Astrocyte (in vitro differentiated cells and primary cell): ENCODE measurements around the gene AIP. TPM values are rescaled to one million over a fixed set of nuclear protein-coding genes. Genes with fewer than 3 reads are reported as not detected.

Source experiments
- DNase-seq: peaks from one replicate; pipeline ENCODE4 v3.0.0-alpha.2; 2010; ENCODE audit warnings: low read depth
- FAIRE-seq: peaks from 2 replicates; lab custom pipeline; 2011; peaks lifted over from hg19 to GRCh38; lab: Jason Lieb, UNC
- H2AFZ ChIP-seq: 2 replicates; pipeline ENCODE4 v1.6.0; 2012; ENCODE audit warnings: low read depth, low read length, inconsistent platforms
- H3K27ac ChIP-seq: 2 replicates; pipeline ENCODE4 v1.5.1; 2011; ENCODE audit warnings: low read depth, low read length, inconsistent platforms
- H3K27me3 ChIP-seq: 2 replicates; pipeline ENCODE4 v1.6.0; 2011; ENCODE audit warnings: low read length, inconsistent platforms; ENCODE audit not compliant: insufficient read depth
- H3K36me3 ChIP-seq: 2 replicates; pipeline ENCODE4 v1.5.1; 2011; ENCODE audit warnings: low read length, inconsistent platforms; ENCODE audit not compliant: insufficient read depth
- H3K4me1 ChIP-seq: 2 replicates; pipeline ENCODE4 v1.5.1; 2011; ENCODE audit warnings: low read length, inconsistent platforms; ENCODE audit not compliant: insufficient read depth
- H3K4me2 ChIP-seq: 2 replicates; pipeline ENCODE4 v1.6.0; 2012; ENCODE audit warnings: low read length, inconsistent platforms
- H3K4me3 ChIP-seq: 2 replicates; pipeline ENCODE4 v1.5.1; 2011; ENCODE audit warnings: low read depth, mild to moderate bottlenecking, low read length, inconsistent platforms; ENCODE audit not compliant: insufficient read depth
- H3K79me2 ChIP-seq: 2 replicates; pipeline ENCODE4 v1.6.0; 2012; ENCODE audit warnings: mild to moderate bottlenecking, low read length, inconsistent platforms; ENCODE audit not compliant: insufficient read depth
- H3K9ac ChIP-seq: 2 replicates; pipeline ENCODE4 v1.6.0; 2012; ENCODE audit warnings: mild to moderate bottlenecking, low read length, inconsistent platforms
- H3K9me3 ChIP-seq: 2 replicates; pipeline ENCODE4 v1.5.1; 2012; ENCODE audit warnings: low read depth, mild to moderate bottlenecking, low read length, inconsistent platforms; ENCODE audit not compliant: insufficient read depth
- H4K20me1 ChIP-seq: 2 replicates; pipeline ENCODE4 v1.6.0; 2012; ENCODE audit warnings: low read length, inconsistent platforms; ENCODE audit not compliant: insufficient read depth
- H3K27ac Mint-ChIP-seq: one replicate; pipeline ENCODE4 v1.8.0; 2021; ENCODE audit warnings: mild to moderate bottlenecking, mixed read lengths; ENCODE audit not compliant: unreplicated experiment
- H3K27me3 Mint-ChIP-seq: one replicate; pipeline ENCODE4 v1.8.0; 2021; ENCODE audit warnings: low read depth, mixed read lengths; ENCODE audit not compliant: unreplicated experiment
- H3K36me3 Mint-ChIP-seq: one replicate; pipeline ENCODE4 v1.8.0; 2021; ENCODE audit warnings: low read depth, mixed read lengths; ENCODE audit not compliant: unreplicated experiment
- H3K4me1 Mint-ChIP-seq: one replicate; pipeline ENCODE4 v1.8.0; 2021; ENCODE audit warnings: low read depth, mixed read lengths; ENCODE audit not compliant: unreplicated experiment
- H3K4me3 Mint-ChIP-seq: one replicate; pipeline ENCODE4 v1.8.0; 2021; ENCODE audit warnings: mild to moderate bottlenecking, moderate library complexity, mixed read lengths; ENCODE audit not compliant: unreplicated experiment
- H3K9me3 Mint-ChIP-seq: one replicate; pipeline ENCODE4 v1.8.0; 2021; ENCODE audit warnings: mild to moderate bottlenecking, mixed read lengths; ENCODE audit not compliant: unreplicated experiment
- EZH2 ChIP-seq: IDR thresholded peaks from 2 replicates; pipeline ENCODE4 v1.6.1; 2012; ENCODE audit warnings: mild to moderate bottlenecking, low read length, inconsistent platforms; ENCODE audit not compliant: insufficient read depth
- total RNA-seq: library from RNA; stranded (reverse); gene quantifications from 2 replicates; pipeline ENCODE4 v1.2.1, GENCODE V29; 2021
- TF ChIP-seq, protein P1 (sequence below): IDR thresholded peaks from 2 replicates; pipeline ENCODE4 v1.5.1; 2011; ENCODE audit warnings: low read depth, mild to moderate bottlenecking, inconsistent platforms, low read length, moderate library complexity; ENCODE audit not compliant: insufficient read depth

The AIP gene
- total RNA-seq, 1 donor from 2014 or later, result 43.6 TPM

- Histone ChIP-seq H4K20me1 (no peaks in the 10 kb centered on the region), H3K9me3 (no peaks in the 10 kb centered on the region), H2AFZ (no peak overlapping the region), H3K4me2 (no peak overlapping the region), H3K79me2 (no peaks in the 10 kb centered on the region), H3K27me3 (peaks cover 2% of the 10 kb centered on the region), H3K36me3 (no peaks in the 10 kb centered on the region), H3K4me3 (no peak overlapping the region), H3K4me1 (no peaks in the 10 kb centered on the region), H3K9ac (no peak overlapping the region), H3K27ac (no peak overlapping the region)
- no peaks in the 10 kb centered on the region for H3K4me1 Mint-ChIP-seq
- H3K27ac Mint-ChIP-seq, result no peak overlapping the region
- DNase-seq, result no peak
- no peak overlapping the region for H3K4me3 Mint-ChIP-seq
- peaks cover 8% of the 10 kb centered on the region for H3K27me3 Mint-ChIP-seq
- no peak for TF ChIP-seq EZH2
- TF ChIP-seq, protein P1, sequence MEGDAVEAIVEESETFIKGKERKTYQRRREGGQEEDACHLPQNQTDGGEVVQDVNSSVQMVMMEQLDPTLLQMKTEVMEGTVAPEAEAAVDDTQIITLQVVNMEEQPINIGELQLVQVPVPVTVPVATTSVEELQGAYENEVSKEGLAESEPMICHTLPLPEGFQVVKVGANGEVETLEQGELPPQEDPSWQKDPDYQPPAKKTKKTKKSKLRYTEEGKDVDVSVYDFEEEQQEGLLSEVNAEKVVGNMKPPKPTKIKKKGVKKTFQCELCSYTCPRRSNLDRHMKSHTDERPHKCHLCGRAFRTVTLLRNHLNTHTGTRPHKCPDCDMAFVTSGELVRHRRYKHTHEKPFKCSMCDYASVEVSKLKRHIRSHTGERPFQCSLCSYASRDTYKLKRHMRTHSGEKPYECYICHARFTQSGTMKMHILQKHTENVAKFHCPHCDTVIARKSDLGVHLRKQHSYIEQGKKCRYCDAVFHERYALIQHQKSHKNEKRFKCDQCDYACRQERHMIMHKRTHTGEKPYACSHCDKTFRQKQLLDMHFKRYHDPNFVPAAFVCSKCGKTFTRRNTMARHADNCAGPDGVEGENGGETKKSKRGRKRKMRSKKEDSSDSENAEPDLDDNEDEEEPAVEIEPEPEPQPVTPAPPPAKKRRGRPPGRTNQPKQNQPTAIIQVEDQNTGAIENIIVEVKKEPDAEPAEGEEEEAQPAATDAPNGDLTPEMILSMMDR, result no peak
- FAIRE-seq, result no peak
- H3K36me3 Mint-ChIP-seq, result peaks cover 1% of the 10 kb centered on the region
- H3K9me3 Mint-ChIP-seq, result no peaks in the 10 kb centered on the region
Observed at GRCh38 chr11:67458266-67458665, 24.6 kb upstream of the AIP start.

GRCh38 chr11:67463186-67463585 lies 19.6 kb upstream of the AIP start:
- Histone ChIP-seq H3K27me3 (peaks cover 2% of the 10 kb centered on the region), H3K4me3 (no peak overlapping the region), H2AFZ (no peak overlapping the region), H3K9ac (no peak overlapping the region), H4K20me1 (no peaks in the 10 kb centered on the region), H3K4me2 (no peak overlapping the region), H3K36me3 (no peaks in the 10 kb centered on the region), H3K27ac (no peak overlapping the region), H3K79me2 (peaks cover 4% of the 10 kb centered on the region), H3K9me3 (no peaks in the 10 kb centered on the region), H3K4me1 (peaks cover 11% of the 10 kb centered on the region)
- H3K4me1 Mint-ChIP-seq, result peaks cover 4% of the 10 kb centered on the region
- no peak overlapping the region for H3K27ac Mint-ChIP-seq
- no peaks in the 10 kb centered on the region for H3K9me3 Mint-ChIP-seq
- no peak for TF ChIP-seq EZH2
- TF ChIP-seq, protein P1, result no peak
- peaks cover 1% of the 10 kb centered on the region for H3K27me3 Mint-ChIP-seq
- peaks cover 5% of the 10 kb centered on the region for H3K36me3 Mint-ChIP-seq
- FAIRE-seq (no peak), DNase-seq (no peak)
- H3K4me3 Mint-ChIP-seq, result no peak overlapping the region

DNA sequence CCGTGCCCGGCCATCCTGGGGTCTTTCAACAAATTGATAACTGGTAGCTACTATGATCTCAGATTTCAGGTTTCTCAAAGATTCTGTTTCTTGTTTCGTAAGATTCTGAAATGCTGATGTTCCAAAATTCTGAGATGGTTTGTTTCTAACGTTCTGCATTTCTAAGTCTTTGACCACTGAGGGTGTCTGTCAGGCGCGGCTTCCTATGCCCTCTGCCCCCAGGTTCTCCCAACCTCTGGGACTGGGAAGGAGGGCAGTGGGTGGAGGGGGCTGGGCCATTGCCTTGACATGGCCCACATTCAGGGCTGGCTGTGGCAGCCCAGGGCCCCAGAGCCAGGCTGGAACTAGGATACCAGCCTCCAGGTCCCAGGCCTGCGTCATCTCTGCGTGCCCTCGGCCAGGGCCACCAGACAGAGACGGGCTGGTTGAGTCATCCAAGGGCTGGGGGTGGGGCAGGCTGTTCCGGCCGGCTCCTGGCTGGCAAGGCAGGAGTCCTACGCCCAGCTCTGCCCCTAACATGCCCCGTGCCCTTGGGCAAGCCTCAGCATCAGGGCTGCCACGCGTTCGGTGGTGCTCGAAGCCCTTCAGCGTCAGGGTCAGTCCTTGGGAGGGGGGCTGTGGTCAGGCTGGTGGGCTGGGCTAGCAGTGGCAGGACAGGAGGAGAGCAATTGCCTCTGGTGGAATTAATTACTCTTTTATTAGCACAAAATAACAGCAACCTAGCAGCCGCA lies 19.0 kb upstream of the AIP start:
- peaks cover 2% of the 10 kb centered on the region for H3K27me3 ChIP-seq
- H3K4me3 Mint-ChIP-seq, result peak overlapping the region; percentile 77
- TF ChIP-seq, protein P1, result no peak
- TF ChIP-seq EZH2, result no peak
- peaks cover 4% of the 10 kb centered on the region for H3K4me1 Mint-ChIP-seq
- H3K27me3 Mint-ChIP-seq, result no peaks in the 10 kb centered on the region
- FAIRE-seq (no peak), DNase-seq (no peak)
- no peak overlapping the region for H3K27ac ChIP-seq
- H3K79me2 ChIP-seq, result peaks cover 9% of the 10 kb centered on the region
- H3K4me3 ChIP-seq, result peak overlapping the region; percentile 34
- H2AFZ ChIP-seq, result peak overlapping the region; percentile 72
- H3K9me3 ChIP-seq, result no peaks in the 10 kb centered on the region
- peaks cover 5% of the 10 kb centered on the region for H3K36me3 Mint-ChIP-seq
- H3K9me3 Mint-ChIP-seq, result no peaks in the 10 kb centered on the region
- H3K27ac Mint-ChIP-seq, result peak overlapping the region; percentile 18
- no peak overlapping the region for H3K9ac ChIP-seq
- peaks cover 16% of the 10 kb centered on the region for H3K4me1 ChIP-seq
- peak overlapping the region; percentile 94 for H3K4me2 ChIP-seq
- H4K20me1 ChIP-seq, result no peaks in the 10 kb centered on the region
- no peaks in the 10 kb centered on the region for H3K36me3 ChIP-seq
